Endodermal cell (in vitro differentiated cells): ENCODE results near the gene IGFBP1. TPM values are rescaled to one million over a fixed set of nuclear protein-coding genes. Genes with fewer than 3 reads are reported as not detected.

ENCODE experiments used
- DNase-seq: peaks from one replicate; pipeline ENCODE4 v3.0.0-alpha.2; 2017
- H3K27ac ChIP-seq: 2 replicates; pipeline ENCODE4 v1.5.1; 2013; ENCODE audit warnings: mild to moderate bottlenecking, low read depth, low read length, moderate library complexity
- H3K27me3 ChIP-seq: 2 replicates; pipeline ENCODE4 v1.6.1; 2013; ENCODE audit warnings: mild to moderate bottlenecking, low read length, moderate library complexity; ENCODE audit not compliant: insufficient read depth, control insufficient read depth, poor library complexity, severe bottlenecking
- H3K36me3 ChIP-seq: 2 replicates; pipeline ENCODE4 v1.7.0; 2013; ENCODE audit warnings: mild to moderate bottlenecking, low read length, moderate library complexity; ENCODE audit not compliant: control insufficient read depth, insufficient read depth
- H3K4me1 ChIP-seq: one replicate; pipeline ENCODE4 v1.7.0; 2013; ENCODE audit warnings: low read length; ENCODE audit not compliant: control insufficient read depth, insufficient read depth
- H3K4me3 ChIP-seq: 2 replicates; pipeline ENCODE4 v1.5.1; 2013; ENCODE audit warnings: mild to moderate bottlenecking, low read length, moderate library complexity
- H3K9ac ChIP-seq: 2 replicates; pipeline ENCODE4 v1.6.1; 2013; ENCODE audit warnings: mild to moderate bottlenecking, low read length, moderate library complexity; ENCODE audit not compliant: poor library complexity, severe bottlenecking; ENCODE audit errors: extremely low read depth
- H3K9me3 ChIP-seq: 2 replicates; pipeline ENCODE4 v1.6.1; 2013; ENCODE audit warnings: mild to moderate bottlenecking, low read length, moderate library complexity; ENCODE audit not compliant: control insufficient read depth
- H3K27ac Mint-ChIP-seq: 2 replicates; pipeline ENCODE4 v1.8.0; 2020; ENCODE audit warnings: mixed read lengths
- H3K27me3 Mint-ChIP-seq: 2 replicates; pipeline ENCODE4 v1.8.0; 2021; ENCODE audit warnings: mild to moderate bottlenecking, mixed read lengths; ENCODE audit not compliant: insufficient read depth
- H3K36me3 Mint-ChIP-seq: 2 replicates; pipeline ENCODE4 v1.8.0; 2020; ENCODE audit warnings: low read depth, mixed read lengths
- H3K4me1 Mint-ChIP-seq: 2 replicates; pipeline ENCODE4 v1.8.0; 2020; ENCODE audit warnings: mixed read lengths
- H3K4me3 Mint-ChIP-seq: 2 replicates; pipeline ENCODE4 v1.8.0; 2020; ENCODE audit warnings: mild to moderate bottlenecking, moderate library complexity, mixed read lengths
- H3K9me3 Mint-ChIP-seq: 2 replicates; pipeline ENCODE4 v1.8.0; 2020; ENCODE audit warnings: mild to moderate bottlenecking, mixed read lengths
- CTCF ChIP-seq: fragments of 200-600 bp; sonication (generic); conservative IDR thresholded peaks from 2 replicates; pipeline ENCODE4 v1.5.0; 2021; ENCODE audit warnings: antibody characterized with exemption, mild to moderate bottlenecking
- WGBS, 2 experiments: methylation state at CpG; one replicate each; pipeline versions ENCODE4 v1.1.5 to v1.1.7; 2013; ENCODE audit warnings: missing lambda C conversion rate in 2 of 2, mixed read lengths in 1 of 2; ENCODE audit not compliant: insufficient coverage in 1 of 2, insufficient read length in 1 of 2; 5-methylcytosine and 5-hydroxymethylcytosine counted together
- total RNA-seq, 2 donors: library from RNA; stranded (reverse); fragmentation: NEBNext Ultra II Directional in 1 of 2; extraction: Animal tissue kit (Norgen Biotek cat#: 25700) in 1 of 2; gene quantifications; 2 replicates in 1 of 2; 3 replicates in 1 of 2; pipeline ENCODE4 v1.2.1, GENCODE V29; 2021

IGFBP1 gene
- total RNA-seq, 2 donors from 2014 or later = not detected

DNA sequence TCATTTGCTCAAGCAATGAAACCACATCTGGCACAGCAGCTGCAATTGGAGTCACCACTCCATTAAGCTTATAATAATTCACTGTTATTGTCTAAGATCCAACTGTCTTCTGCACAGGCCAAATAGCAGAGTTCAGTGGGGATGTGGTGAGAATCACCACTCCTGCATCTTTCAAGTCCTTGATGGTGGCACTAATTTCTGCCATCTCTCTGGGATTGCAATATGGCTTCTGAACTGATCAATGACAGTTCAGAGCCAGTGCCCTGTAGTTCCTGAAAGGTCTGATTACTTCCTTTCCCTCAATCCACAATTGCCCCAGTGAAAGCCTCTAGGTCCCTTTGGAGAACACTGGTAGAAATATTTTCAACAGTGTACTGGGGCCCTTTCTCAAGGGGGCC is 6.4 kb downstream of the IGFBP1 start:
- no peak for DNase-seq
- Histone ChIP-seq H3K9ac (no peak overlapping the region), H3K27me3 (peaks cover 13% of the 10 kb centered on the region), H3K36me3 (no peaks in the 10 kb centered on the region), H3K27ac (no peak overlapping the region), H3K4me3 (no peak overlapping the region), H3K4me1 (no peaks in the 10 kb centered on the region), H3K9me3 (no peaks in the 10 kb centered on the region)
- peaks cover 41% of the 10 kb centered on the region for H3K27me3 Mint-ChIP-seq
- no peaks in the 10 kb centered on the region for H3K36me3 Mint-ChIP-seq
- no peak overlapping the region for H3K4me3 Mint-ChIP-seq
- H3K27ac Mint-ChIP-seq = no peak overlapping the region
- no peaks in the 10 kb centered on the region for H3K9me3 Mint-ChIP-seq
- no peaks in the 10 kb centered on the region for H3K4me1 Mint-ChIP-seq
- no peak for TF ChIP-seq CTCF

- Mint-ChIP-seq H3K27me3 (peaks cover 34% of the 10 kb centered on the region), H3K4me3 (no peak overlapping the region), H3K4me1 (no peaks in the 10 kb centered on the region), H3K27ac (no peak overlapping the region), H3K9me3 (no peaks in the 10 kb centered on the region), H3K36me3 (no peaks in the 10 kb centered on the region)
- H3K36me3 ChIP-seq = no peaks in the 10 kb centered on the region
- no peak overlapping the region for H3K9ac ChIP-seq
- no peaks in the 10 kb centered on the region for H3K9me3 ChIP-seq
- H3K27ac ChIP-seq = no peak overlapping the region
- H3K27me3 ChIP-seq = no peaks in the 10 kb centered on the region
- DNase-seq = no peak
- no peaks in the 10 kb centered on the region for H3K4me1 ChIP-seq
- no peak for TF ChIP-seq CTCF
- WGBS, 2 experiments = 100% methylated on average over 1 of the region's 1 CpG; no CpG with 5 or more reads in 1 of the 2 experiments
- H3K4me3 ChIP-seq = no peak overlapping the region
Measured at GRCh38 chr7:45897042-45897690, 8.9 kb downstream of the IGFBP1 start.

DNA sequence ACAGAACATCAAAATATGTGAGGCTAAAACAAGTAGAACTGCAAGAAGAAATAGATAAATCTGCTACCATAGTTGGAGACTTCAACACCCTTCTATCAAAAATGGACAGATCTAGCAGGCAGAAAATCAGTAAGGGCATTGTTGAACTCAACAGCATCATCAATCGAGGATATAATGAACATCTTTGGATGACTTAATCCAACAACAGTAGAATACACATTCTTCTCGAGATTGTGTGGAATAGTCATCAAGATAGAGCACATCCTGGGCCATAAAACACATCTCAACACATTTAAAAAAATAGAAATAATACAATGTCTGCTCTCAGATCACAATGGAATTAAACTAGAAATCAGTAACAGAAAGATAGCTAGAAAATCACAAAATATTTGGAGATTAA is 9.9 kb downstream of the IGFBP1 start:
- Histone ChIP-seq H3K4me1 (no peaks in the 10 kb centered on the region), H3K9ac (no peak overlapping the region), H3K27ac (no peak overlapping the region), H3K27me3 (no peaks in the 10 kb centered on the region), H3K9me3 (no peaks in the 10 kb centered on the region), H3K36me3 (no peaks in the 10 kb centered on the region), H3K4me3 (no peak overlapping the region)
- TF ChIP-seq CTCF = no peak
- H3K27ac Mint-ChIP-seq = no peak overlapping the region
- no peak overlapping the region for H3K4me3 Mint-ChIP-seq
- H3K4me1 Mint-ChIP-seq = no peaks in the 10 kb centered on the region
- H3K27me3 Mint-ChIP-seq = peaks cover 33% of the 10 kb centered on the region
- no peaks in the 10 kb centered on the region for H3K36me3 Mint-ChIP-seq
- no peak for DNase-seq
- no peaks in the 10 kb centered on the region for H3K9me3 Mint-ChIP-seq
- 86 to 90% methylated on average over 2 of the region's 2 CpGs for WGBS, 2 experiments
